Fibroblast of mammary gland (primary cell): ENCODE data around the gene SLC28A2.

ENCODE experiments used
- DNase-seq: peaks from one replicate; pipeline ENCODE4 v3.0.0-alpha.2; 2010; ENCODE audit warnings: low read depth
- H3K4me3 ChIP-seq: 2 replicates; pipeline ENCODE4 v1.5.1; 2011; ENCODE audit warnings: low read depth, mild to moderate bottlenecking, low read length, moderate library complexity; ENCODE audit not compliant: control insufficient read depth
- TF ChIP-seq, protein P1 (sequence below): conservative IDR thresholded peaks from 2 replicates; pipeline ENCODE4 v1.5.1; 2011; ENCODE audit warnings: low read depth, low read length, inconsistent platforms; ENCODE audit not compliant: control insufficient read depth, insufficient read depth

SLC28A2 gene, protein sequence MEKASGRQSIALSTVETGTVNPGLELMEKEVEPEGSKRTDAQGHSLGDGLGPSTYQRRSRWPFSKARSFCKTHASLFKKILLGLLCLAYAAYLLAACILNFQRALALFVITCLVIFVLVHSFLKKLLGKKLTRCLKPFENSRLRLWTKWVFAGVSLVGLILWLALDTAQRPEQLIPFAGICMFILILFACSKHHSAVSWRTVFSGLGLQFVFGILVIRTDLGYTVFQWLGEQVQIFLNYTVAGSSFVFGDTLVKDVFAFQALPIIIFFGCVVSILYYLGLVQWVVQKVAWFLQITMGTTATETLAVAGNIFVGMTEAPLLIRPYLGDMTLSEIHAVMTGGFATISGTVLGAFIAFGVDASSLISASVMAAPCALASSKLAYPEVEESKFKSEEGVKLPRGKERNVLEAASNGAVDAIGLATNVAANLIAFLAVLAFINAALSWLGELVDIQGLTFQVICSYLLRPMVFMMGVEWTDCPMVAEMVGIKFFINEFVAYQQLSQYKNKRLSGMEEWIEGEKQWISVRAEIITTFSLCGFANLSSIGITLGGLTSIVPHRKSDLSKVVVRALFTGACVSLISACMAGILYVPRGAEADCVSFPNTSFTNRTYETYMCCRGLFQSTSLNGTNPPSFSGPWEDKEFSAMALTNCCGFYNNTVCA

DNA sequence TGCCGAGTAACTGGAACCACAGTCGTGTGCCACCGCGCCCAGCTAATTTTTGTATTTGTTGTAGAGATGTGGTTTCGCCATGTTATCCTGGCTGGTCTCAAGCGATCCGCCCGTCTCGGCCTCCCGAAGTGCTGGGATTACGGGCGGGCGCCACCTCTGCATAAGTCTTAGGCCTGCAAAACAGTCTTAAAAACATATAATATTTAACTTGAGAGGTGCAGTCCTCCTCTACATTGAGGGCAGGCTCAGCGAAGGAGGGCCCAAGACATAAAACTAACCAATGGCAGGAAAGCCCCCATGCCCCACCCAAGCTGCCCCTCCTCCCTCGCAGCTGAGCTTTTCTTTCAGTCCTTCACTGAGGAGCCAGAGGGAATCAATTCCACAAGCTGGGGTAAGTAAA, at the start of gene SLC28A2:
Gene SLC28A2 (plus strand): TSS at position 347 of the 400 bp plus-strand sequence. CDS start 982 bp downstream, outside the sequence.
- no peak for DNase-seq
- H3K4me3 ChIP-seq, result no peak within 1 kb of the TSS
- TF ChIP-seq, protein P1, sequence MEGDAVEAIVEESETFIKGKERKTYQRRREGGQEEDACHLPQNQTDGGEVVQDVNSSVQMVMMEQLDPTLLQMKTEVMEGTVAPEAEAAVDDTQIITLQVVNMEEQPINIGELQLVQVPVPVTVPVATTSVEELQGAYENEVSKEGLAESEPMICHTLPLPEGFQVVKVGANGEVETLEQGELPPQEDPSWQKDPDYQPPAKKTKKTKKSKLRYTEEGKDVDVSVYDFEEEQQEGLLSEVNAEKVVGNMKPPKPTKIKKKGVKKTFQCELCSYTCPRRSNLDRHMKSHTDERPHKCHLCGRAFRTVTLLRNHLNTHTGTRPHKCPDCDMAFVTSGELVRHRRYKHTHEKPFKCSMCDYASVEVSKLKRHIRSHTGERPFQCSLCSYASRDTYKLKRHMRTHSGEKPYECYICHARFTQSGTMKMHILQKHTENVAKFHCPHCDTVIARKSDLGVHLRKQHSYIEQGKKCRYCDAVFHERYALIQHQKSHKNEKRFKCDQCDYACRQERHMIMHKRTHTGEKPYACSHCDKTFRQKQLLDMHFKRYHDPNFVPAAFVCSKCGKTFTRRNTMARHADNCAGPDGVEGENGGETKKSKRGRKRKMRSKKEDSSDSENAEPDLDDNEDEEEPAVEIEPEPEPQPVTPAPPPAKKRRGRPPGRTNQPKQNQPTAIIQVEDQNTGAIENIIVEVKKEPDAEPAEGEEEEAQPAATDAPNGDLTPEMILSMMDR, result no peak

DNA sequence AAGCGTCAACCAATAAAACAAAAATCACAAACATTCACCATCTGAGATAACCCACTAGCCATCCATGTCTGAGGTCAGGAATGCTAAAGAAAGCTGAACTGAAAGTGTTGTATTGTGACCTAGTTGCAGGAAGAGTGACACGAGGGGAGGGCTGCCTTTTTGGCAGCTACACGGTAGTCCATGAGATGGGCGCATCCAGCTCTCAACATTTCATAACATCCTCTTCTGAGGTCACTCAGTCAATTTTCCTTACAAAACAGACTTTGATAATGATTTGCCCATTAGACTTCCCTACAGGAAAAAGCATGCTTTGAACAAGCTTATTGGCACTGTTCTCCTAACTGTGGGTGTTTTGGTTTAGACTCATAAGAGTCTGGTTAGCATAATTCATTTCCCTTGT, 48.9 kb upstream of the SLC28A2 start:
- DNase-seq, result peak; percentile 22
- TF ChIP-seq, protein P1, result no peak
- H3K4me3 ChIP-seq, result no peak overlapping the region

DNA sequence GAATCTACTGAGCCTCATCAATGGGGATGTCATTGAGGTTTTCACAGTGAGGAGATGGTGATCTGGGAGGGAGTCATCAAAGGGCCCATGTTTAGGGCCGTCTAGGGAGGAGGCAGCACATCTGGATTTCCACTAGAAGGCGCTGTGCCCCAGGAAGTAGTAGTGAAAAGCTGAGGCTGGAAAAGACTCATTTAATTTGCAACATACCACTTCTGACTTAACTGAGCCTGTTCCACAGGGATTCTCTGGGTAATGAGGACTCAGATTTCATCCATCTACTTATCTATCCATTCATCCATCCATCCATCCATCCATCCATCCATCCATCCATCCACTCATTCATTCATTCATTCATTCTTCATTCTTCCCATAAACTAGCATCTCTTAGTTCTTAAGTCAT, 46.8 kb upstream of the SLC28A2 start:
- TF ChIP-seq, protein P1, result peak; percentile 96
- peak; percentile 77 for DNase-seq
- no peak overlapping the region for H3K4me3 ChIP-seq

DNA sequence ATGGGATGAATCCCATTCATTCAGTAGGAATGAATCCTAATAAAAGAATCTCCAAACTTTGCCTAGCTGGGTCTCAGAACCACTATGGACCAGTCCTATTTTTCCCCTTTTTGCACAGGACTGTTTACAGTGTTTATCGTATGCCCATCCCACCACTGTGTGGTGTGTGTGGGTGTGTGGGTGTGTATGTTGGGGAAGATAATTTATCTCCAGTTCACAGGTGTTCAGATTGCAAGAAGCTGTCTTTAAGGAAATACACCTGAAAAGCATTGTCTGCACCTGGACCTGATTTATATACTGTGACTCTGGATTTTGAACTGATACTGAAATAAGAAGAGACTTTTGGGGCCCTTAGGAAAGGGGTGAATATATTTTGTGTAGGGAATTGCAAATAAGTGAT, 39.5 kb upstream of the SLC28A2 start:
- TF ChIP-seq, protein P1, result no peak
- no peak for DNase-seq
- H3K4me3 ChIP-seq, result no peak overlapping the region

DNA sequence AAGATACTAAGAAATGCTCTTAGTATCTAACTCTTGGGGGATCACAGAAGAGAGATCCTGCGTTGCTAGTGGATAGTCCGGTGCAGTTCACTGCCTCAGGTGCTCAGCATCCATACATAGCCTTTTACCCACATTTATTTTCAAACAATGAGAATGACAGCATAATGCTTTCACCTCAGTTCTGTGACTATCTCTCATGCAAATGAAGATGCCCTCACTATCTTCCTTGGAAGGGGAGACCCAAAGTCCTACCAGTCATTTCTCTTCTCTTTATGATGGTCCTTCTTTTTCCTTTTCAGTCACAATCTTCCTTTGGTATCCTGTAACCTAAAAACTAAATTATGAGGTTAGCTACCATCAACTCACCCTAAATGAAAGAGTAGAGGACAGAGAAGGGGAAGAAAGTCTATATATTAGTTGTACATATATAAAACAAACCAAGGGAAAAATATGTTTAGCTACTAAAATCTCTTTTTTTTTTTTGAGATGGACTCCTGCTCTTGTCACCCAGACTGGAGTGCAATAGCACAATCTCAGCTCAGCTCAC, 30.9 kb upstream of the SLC28A2 start:
- TF ChIP-seq, protein P1, result no peak
- H3K4me3 ChIP-seq, result no peak overlapping the region
- DNase-seq, result no peak

DNA sequence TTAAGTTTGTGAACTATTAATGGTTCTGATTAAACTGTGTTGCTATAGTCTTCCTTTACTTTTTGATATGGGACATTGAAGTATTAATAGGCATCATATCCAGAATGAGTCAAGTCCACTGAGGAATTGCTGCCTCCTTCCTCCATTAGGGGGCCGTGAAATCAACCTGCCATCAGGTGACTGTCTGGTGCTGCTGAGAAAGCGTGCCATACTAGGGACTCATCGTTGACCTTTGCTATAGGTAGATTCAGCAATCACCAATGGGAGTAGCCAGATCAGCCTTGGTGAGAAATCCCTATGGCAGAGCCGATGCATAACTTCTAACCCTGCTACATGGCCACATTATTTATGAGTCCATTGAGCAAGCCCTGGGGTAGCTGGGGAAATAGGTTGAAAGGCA, 30.1 kb upstream of the SLC28A2 start:
- TF ChIP-seq, protein P1, result no peak
- no peak overlapping the region for H3K4me3 ChIP-seq
- no peak for DNase-seq
